ENCODE measurements around the gene TRPV3.

DNA sequence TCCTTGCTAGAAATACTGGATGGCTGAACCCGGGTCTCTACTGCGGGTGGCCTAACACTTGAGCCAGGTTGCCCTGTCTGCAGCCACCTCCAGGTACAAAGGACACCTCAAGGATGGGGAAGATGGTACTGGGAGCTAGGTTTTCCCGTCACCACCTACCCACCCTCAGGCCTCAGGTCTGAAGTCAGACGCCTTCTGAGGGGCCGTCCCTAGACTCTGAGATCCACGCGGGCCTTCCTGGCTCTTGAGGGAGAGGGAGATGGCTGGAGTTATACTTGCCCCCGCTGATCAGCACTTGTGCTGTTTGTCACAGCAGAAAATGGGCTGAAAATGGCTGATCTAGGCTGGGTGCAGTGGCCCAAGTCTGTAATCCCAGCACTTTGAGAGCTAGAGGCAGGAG, 10.6 kb downstream of the TRPV3 start:
- no peak for TF ChIP-seq ZNF644 (CRISPR knock-in tag; IDR thresholded peaks at IDR 0.05; ENCODE audit: low read depth)
- TF ChIP-seq, protein P1, sequence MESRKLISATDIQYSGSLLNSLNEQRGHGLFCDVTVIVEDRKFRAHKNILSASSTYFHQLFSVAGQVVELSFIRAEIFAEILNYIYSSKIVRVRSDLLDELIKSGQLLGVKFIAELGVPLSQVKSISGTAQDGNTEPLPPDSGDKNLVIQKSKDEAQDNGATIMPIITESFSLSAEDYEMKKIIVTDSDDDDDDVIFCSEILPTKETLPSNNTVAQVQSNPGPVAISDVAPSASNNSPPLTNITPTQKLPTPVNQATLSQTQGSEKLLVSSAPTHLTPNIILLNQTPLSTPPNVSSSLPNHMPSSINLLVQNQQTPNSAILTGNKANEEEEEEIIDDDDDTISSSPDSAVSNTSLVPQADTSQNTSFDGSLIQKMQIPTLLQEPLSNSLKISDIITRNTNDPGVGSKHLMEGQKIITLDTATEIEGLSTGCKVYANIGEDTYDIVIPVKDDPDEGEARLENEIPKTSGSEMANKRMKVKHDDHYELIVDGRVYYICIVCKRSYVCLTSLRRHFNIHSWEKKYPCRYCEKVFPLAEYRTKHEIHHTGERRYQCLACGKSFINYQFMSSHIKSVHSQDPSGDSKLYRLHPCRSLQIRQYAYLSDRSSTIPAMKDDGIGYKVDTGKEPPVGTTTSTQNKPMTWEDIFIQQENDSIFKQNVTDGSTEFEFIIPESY (CRISPR knock-in tag; IDR thresholded peaks at IDR 0.05) = no peak
